ENCODE results near the gene CPD. TPM values are rescaled to one million over a fixed set of nuclear protein-coding genes. Genes with fewer than 3 reads are reported as not detected.

The CPD gene
- total and polyA plus RNA-seq, 9 of the 15 experiments (the other 6 are each of a cell fraction or from before 2014, with no cell fraction given): 4.5 to 24.4 (median 20.4) TPM

- TF ChIP-seq, protein P1, sequence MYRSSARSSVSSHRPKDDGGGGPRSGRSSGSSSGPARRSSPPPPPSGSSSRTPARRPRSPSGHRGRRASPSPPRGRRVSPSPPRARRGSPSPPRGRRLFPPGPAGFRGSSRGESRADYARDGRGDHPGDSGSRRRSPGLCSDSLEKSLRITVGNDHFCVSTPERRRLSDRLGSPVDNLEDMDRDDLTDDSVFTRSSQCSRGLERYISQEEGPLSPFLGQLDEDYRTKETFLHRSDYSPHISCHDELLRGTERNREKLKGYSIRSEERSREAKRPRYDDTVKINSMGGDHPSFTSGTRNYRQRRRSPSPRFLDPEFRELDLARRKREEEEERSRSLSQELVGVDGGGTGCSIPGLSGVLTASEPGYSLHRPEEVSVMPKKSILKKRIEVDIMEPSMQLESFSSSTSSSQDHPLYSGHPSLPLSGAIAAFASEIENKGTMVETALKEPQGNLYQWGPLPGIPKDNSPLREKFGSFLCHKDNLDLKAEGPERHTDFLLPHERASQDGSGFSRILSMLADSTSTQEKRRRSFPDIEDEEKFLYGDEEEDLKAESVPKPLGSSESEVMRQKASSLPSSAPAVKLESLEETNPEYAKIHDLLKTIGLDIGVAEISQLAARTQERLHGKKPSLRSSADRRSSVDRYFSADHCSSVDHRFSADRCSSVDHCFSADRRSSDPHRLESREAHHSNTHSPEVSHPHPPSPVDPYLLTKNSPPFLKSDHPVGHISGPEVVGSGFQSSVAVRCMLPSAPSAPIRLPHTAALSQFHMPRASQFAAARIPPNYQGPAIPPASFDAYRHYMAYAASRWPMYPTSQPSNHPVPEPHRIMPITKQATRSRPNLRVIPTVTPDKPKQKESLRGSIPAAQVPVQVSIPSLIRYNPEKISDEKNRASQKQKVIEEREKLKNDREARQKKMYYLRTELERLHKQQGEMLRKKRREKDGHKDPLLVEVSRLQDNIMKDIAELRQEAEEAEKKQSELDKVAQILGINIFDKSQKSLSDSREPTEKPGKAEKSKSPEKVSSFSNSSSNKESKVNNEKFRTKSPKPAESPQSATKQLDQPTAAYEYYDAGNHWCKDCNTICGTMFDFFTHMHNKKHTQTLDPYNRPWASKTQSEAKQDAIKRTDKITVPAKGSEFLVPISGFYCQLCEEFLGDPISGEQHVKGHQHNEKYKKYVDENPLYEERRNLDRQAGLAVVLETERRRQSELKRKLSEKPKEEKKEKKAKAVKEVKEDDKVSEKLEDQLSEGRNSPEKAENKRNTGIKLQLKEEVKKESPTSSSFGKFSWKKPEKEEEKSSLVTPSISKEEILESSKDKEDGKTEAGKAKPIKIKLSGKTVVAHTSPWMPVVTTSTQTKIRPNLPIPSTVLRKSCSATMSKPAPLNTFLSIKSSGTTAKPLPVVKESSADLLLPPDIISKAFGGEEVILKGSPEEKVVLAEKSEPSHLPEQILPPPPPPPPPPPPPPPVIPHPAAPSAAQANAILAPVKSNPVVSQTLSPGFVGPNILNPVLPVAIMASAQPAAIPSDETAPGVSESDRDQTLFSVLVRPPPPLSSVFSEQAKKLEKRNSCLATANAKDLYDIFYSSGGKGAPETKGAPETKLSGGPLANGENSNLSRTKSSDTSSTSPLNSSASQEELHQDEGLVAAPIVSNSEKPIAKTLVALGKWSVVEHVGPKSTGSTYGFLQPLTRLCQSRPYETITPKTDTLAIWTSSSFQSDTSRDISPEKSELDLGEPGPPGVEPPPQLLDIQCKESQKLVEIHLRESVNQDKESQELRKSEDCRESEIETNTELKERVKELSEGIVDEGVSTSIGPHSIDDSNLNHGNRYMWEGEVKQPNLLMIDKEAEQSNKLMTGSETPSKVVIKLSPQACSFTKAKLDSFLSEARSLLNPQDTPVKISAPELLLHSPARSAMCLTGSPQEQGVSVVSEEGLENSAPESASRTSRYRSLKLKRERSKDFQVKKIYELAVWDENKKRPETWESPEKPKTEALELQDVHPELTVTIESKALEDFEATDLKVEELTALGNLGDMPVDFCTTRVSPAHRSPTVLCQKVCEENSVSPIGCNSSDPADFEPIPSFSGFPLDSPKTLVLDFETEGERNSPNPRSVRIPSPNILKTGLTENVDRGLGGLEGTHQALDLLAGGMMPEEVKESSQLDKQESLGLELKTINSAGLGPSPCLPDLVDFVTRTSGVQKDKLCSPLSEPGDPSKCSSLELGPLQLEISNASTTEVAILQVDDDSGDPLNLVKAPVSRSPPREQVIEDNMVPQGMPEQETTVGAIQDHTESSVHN (IDR thresholded peaks at IDR 0.05; ENCODE audit: borderline replicate concordance in 1 of 2, low read depth in 1 of 2): no peak
- no peak for TF ChIP-seq KDM2B (CRISPR knock-in tag; IDR thresholded peaks at IDR 0.05)
These were observed 17.9 kb downstream of the CPD start (continued) for GRCh38 chr17:30396612-30397011.
